Endometrial microvascular endothelial cells (primary cell): ENCODE data around the gene KRTAP10-4. TPM values are rescaled to one million over a fixed set of nuclear protein-coding genes. Genes with fewer than 3 reads are reported as not detected.
"Not testable (repeated sequence)": the region's sequence is repeated elsewhere in the genome, so short reads cannot be mapped to it uniquely, and the experiment has no call there.

Experiments used
- in situ Hi-C: cut with HindIII; loops from 2 replicates; pipeline ENCODE4 v1.10.0; 2017; ENCODE audit warnings: low sequenced_read_pairs, low pct_unique_long_range_greater_than_20kb; ENCODE audit errors: inconsistent ontology term
- total RNA-seq: library from RNA; depleted of rRNA; stranded (reverse); fragments of >200 nt; gene quantifications from one replicate; pipeline ENCODE4 v1.2.3, GENCODE V29; 2015; ENCODE audit errors: inconsistent ontology term

Gene KRTAP10-4
- total RNA-seq, 1 donor from 2014 or later: not detected

DNA sequence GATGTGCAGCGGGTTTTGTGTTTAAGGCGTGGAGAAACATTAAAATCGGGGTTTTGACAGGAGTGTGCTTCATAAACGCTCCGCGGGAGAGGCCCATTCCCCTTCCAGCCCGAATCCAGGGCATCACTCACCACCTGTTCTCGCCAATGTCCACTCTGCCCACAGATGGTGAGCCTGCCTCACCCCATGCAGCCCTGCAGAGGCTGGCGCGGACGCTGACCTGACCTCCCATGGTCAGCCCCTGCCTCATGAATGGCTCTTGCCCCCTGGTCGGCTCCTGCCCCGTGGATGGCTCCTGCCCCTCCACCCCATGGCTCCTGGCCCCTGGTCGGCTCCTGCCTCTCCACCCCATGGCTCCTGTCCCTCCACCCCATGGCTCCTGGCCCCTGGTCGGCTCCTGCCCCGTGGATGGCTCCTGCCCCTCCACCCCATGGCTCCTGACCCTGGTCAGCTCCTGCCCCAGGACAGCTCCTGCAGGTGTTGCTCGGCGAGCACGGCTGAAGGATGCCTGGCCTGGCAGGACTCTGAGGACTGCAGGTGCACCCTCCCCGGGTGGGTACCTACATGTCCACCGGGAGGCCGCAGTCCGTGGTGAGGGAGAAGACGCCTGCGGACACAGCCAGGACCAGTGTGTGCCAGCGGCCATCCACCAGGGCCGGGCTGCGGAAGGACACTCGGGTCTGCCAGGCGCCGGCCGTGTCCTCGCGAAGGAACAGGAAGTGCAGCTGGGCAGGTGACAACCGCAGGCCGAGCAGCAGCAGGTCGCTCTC lies 40.2 kb upstream of the KRTAP10-4 start:
- in situ Hi-C loops: no loop called here

DNA sequence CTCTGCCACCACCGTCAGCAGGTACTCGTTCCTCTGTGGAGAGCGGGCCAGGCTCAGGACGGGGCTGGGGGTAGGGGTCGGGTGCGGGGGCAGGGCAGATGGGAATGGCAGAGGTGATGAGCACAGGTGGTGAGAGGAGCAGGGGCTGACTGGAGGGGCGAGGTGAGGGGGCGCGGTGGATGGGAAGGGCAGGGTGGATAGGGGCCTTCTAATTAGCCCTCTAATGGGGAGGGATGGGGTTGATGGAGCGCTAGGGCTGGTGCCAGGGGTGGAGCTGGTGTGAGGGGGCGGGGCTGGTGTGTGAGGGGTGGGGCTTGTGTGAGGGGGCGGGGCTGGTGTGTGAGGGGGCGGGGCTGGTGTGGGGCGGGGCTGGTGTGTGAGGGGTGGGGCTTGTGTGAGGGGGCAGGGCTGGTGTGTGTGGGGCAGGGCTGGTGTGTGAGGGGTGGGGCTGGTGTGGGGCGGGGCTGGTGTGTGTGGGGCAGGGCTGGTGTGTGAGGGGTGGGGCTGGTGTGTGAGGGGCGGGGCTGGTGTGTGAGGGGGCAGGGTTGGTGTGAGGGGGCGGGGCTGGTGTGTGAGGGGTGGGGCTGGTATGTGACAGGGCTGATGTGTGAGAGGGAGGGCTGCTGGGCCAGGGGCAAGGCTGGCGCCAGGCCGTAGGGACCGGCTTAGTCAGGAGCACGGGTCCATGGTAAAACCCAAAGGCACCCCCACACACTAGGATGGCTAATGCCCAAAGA lies 39.5 kb upstream of the KRTAP10-4 start:
- in situ Hi-C loops: no loop called here

DNA sequence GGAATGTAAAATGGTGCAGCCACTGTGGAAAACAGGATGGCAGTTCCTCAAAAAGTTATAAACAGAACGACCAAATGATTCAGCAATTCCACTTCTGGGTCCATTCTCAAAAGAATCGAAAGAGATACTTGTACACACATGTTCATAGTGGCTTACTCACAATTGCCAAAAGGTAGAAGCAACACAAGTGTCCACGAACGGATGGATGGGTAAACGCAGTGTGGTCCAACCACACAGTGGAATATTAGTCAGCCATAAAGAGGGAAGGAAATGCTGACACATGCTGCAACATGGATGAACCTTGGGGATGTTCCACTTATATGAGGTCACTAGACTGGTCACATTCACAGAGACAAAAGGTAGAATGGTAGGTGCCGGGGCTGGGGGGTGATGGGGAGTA lies 38.8 kb upstream of the KRTAP10-4 start:
- in situ Hi-C loops: no loop called here

DNA sequence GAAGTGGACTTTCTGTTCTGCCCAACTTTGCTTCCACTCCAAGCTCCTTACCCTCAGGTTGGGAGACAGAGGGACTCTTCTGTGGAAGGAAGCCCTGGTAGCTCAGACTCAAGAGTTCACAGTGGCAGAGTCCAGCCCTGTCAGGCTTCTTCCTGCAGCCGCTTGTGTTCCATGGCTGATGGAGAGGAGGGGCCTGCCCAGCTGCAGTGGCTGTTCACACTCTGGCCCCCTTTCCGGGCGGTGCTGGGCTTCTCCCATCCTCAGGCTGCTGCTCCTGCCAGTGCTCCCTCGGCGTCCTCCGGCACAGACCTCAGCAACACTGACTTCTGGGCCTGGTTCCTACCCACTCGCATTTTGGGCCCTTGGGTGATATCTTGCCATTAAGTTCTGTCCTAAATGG lies 37.6 kb upstream of the KRTAP10-4 start:
- in situ Hi-C loops: no loop called here

DNA sequence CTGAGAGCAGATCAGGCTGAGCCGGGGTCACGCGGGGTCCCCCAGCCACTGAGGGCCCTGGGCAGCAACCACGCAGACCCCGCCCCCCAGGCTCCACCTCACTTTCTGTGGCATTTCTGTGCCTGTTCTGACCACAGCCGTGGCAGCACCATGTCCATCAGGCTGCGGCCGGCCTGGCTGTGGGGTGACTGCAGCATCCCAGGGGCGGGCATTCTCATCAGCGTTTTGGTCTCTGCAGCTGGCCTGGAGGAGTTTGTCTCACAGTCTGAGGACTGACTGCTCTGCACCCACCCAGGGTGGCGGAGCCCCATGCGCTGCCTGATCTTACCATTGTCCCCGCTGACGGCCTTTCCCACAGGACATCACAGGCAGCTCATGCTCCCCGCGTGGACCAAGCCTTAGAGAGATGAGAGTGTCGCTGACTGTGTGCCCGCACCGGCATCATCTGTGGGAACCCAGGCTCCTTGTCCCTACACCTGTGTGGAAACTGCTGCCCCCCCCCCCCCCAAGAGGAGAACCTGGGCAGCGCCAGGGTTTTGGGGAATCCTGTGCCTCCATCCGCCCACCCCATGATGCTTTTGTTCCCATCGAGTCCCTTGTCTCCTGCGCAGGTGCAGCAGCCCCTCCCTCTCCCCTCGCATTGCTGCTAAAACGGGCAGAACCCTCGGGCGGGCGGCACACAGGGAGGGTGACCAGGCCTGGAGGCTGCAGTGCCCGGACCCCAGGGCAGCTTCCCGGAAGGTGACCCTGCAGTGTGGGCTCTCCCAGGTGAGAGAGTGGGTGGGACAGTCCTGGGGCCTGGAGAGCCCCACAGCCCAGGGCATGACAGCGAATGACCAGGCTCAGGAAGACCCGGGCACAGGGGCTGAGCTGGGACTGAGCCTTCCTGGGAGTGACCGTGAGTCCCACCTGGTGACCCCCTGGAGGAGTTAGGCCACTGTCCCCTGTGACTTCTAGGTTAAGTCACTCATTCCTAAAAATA lies 35.3 kb upstream of the KRTAP10-4 start:
- in situ Hi-C loops: no loop called here

DNA sequence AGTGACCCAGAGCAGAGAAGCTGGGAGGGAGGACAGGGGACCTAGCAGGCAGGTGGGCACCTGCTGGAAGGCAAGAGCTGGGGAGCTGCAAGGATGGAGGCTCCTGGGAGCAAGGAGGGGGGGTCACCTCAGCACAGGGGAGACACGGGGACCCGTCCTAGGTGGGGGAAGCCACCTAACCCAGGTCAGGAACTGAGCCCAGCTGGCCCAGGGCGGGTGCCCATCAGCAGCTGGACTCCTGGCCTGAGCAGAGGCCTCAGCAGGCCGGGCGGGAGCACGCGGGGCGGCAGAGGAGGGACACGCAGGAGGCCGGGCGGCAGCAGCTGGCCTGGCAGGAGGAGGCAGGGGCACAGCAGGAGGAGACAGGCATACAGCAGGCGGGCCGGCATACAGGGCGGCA lies 34.5 kb upstream of the KRTAP10-4 start:
- in situ Hi-C loops: no loop called here

DNA sequence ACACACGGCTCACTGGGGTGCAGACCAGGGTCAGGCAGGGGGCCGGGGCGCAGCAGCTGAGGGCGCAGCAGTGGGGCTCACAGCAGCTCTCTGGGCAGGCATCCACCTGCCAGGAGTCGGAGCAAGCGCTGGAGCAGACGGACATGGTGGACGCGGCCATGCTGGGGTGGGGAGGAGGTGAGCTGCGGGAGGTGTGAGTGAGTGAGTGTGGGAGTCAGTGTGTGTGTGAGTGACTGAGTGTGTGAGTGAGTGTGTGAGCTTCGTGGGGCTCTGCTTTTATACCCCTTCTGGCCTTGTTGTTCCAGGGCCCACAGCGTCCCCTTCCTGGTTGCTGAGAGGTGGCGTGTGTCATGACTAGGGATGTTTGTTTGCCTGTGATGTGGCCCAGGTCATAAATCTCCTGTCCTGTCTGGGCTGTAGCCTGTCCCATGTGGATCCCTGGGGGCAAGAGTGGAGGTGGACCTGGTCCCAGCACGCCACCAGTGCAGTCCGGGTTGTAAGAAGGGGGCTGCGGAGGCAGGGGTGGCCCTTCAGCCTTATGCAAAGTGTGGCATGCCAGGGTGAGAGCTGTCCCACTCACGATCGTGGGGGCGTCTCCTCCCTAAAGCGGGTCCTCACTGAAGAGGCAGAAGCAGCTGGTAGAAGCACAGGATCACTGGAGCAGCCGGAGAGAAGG lies 33.4 kb upstream of the KRTAP10-4 start, which contains the start of gene KRTAP10-1:
Gene KRTAP10-1, minus strand, starts transcription at position 205 of the 676 bp plus-strand sequence. Its CDS starts 45 bp downstream, at position 160.
- in situ Hi-C loops: no loop called here

DNA sequence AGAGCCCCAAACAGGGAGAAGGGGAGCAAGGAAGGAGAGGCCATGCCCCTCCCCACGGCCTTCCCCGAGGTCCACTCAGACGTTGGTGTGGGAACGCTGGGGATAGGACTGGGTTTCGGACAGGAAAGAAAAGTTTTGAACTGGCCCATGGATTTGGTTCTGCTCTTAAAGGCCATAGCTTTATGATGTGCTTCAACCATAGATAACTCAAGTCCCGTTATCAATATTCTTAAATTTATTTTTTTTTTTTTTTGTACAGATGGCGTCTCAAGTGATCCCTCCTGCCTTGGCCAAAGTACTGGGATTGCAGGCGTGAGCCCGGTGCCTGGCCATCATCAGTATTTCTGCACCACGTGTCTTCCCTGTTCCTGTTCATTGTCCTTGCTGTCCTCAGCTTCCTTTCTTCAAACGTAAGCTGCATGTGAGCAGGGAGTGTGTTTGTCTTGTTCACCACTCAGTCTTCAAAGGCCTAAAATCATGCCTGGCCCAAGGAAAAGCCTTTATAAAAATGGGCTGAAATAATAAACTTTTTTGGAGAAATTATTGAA lies 32.7 kb upstream of the KRTAP10-4 start:
- in situ Hi-C loops: no loop called here

DNA sequence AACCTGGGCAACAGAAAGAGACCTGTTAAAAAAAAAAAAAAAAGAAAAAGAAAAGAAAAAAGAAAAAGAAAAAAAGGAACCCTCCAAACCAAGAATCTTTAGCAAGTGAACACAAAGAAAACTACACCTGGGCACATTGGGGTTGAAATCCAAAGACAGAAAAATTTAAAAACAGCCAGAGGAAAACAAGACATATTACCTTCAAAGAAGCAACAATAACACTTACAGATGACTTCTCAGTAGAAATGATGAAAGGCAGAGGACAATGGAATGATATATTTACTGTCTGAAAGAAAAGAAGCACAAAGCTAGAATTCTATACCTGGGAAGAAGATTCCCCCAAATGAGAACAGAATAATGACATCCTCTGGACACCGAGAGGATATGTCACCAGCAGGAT lies 30.8 kb upstream of the KRTAP10-4 start:
- in situ Hi-C loops: no loop called here

DNA sequence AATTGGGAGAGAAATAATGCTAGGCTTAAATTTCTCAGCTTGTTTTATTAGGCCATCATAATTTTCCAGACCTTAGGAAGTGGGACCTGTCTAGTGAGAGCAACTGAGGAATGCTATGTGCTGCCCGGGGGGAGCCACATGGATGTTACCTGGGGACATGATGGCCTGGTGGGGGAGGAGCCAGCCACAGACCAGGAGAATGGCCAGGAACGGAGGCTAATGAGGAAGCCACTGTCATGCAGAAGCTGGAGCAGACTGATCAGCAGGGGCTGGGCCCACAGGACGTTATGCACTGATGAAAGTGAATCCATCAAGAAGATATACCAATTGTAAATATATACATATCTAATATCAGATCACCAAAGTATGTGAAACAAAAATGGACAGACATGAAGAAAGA lies 29.0 kb upstream of the KRTAP10-4 start:
- in situ Hi-C loops: no loop called here

DNA sequence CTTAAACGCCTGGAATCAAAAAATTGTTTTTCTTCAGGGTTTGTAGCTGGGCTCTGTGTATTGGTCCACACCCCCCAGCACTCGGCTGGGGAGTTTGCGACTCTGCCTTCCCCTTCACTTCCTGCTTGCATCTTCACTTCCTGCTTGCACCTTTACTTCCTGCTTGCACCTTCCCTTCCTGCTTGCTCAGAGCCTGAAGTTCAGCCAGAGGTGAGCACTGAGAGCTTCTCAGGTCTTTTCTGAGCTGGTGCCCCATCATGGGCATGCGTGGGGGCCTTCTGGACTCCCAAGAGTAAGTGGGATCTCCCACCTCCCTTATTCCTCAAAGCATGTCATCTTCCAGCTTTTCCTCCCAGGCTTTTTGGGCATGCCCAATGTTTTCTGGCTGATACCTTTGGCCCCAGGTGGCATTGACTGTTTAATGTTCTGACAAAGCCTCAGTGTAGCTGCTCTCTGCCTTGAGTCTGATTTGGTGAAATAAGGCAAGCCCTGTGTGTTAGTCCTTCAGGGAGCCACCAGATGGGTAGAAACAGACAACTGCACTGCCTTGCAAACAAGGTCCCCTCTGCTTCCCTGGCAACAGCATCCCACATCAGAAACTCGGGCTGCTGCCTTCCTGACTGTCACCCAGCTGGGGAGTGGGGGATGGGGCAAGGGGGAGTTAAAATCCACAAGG lies 25.7 kb upstream of the KRTAP10-4 start:
- in situ Hi-C loops: no loop called here

DNA sequence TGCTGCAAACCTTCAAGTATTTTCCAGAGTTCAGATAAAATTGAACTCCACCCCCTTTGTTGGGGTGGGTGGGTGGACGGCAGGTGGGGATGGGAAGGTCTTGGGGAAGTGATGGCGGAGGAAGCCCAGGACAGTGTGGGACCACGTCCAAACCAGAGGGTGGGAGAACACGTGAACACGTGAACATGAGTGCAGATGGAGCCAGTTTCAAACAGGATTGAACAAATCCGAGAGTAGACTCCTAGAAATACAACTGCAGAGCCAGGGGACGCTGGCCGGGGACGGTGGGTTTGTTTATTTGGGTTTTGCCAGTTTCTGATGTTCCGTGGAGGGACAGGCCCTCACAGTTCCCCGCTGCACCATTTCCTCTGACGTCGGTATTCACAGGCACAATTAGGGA lies 25.1 kb upstream of the KRTAP10-4 start:
- in situ Hi-C loops: no loop called here

DNA sequence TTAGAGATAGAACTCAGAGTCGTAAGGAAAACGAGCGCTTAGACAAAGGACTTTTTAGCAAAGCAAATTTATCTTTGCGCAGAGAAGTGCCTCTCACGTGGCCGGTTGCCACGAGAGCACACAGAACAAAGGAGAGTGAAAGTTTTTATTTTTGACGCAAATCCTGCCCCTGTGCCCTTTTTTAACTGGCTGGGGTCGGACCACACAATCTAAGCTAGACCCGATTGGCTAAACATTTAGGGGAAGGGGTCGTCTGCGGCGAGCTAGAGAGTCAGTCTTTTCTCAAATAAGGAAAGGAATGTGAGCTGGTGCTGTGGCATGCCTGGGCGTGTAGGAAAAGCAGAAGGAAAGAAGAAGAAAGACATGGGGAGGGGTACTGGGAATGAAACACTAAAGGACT lies 24.6 kb upstream of the KRTAP10-4 start:
- in situ Hi-C loops: no loop called here

DNA sequence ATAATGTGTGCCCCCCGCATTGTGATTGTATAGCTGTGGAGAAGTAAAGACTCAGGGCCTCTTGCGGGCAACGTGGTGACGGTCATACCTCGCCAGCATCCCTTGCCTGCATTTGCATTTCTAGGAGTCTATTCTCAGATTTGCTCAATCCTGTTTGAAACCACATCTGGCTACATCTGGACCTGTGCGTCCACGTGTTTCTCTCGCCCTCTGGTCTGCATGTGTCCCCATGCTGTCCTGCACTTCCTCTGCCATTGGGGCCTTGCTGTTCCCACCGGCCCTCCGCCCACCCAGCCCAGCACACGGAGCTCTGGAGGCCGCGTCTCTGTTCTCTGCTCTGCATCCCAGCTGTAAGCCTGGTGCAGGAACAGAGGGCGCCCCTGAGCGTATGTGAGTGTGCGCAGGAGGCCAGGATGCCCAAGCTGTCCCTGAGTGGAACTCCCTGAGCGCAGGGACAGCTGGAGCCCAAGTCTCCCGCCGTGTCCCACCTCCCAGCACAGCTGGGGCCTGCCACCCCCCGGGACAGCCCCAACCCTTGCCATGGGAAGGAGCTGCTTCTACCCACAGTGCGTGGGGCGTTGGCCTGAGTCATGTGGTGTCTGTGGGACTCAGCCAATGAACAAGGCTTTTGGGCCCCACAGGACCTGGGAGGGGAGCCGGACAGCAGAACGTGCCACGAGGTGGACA lies 23.9 kb upstream of the KRTAP10-4 start:
- in situ Hi-C loops: no loop called here

DNA sequence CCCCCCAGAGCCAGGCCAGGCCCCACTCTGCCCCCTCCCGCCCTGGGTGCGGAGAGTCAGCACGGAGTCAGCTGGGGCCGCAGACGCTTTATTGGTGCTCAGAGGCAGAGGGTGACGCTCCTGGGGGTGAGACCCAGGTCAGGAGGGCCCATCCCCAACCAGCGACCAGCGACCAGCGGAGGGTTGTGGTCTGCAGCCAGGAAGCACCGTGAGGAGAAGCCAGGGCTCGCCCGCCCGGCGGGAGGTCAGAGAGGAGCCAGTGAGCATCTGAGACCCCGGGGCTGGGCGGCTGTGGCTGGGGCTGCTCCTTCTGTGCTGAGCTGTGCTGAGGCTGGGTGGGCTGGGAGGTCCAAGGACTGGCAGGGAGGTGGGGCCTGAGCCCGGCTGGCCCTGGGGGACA lies 23.2 kb upstream of the KRTAP10-4 start:
- in situ Hi-C loops: not testable (repeated sequence)

DNA sequence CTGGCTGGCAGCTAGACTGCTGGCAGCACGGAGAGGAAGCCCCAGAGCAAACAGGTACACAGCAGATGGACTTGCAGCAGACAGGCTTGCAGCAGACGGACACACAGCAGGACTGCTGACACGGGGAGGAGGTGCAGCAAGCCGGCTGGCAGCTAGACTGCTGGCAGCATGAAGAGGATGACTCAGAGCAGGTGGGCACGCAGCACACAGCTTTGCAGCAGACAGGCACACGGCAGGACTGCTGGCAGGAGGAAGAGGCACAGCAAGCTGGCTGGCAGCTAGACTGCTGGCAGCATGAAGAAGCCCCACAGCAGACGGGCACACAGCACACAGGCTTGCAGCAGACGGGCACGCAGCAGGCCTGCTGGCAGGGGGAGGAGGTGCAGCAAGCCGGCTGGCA lies 22.7 kb upstream of the KRTAP10-4 start:
- in situ Hi-C loops: no loop called here

DNA sequence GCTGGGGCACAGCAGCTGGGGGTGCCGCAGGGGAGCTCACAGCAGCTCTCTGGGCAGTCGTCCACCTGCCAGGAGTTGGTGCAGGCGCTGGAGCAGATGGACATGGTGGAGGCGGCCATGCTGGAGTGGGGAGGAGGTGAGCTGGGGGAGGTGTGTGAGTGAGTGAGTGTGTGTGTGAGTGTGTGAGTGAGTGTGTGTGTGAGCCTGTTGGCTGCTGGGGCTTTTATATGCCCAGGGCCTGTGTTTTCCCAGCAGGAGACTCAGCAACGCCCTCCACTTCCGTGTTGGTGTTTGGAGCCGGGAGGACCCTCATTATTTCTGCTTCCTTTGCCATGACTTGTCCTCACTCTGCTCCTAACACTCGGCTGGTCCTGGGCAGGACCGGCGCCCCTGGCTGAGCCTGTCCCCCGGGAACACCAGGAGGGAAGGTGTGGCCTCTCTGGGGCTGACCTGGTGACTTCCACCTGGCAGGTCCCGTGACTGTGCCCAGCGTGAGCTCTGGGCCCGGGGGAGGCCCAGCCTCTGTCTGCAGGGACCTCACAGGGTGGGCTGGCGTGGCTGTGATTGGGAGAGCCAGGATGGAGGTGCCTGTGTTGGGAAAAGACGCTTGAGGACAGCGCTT lies 22.1 kb upstream of the KRTAP10-4 start, which contains the start of gene KRTAP10-2:
Gene KRTAP10-2, minus strand, starts transcription at position 166 of the 622 bp plus-strand sequence. Its CDS starts 47 bp downstream, at position 119.
- in situ Hi-C loops: no loop called here
